Gastrocnemius medialis (tissue), 4 donors: ENCODE measurements around the gene LMX1A.

Source experiments
- POLR2A ChIP-seq, 2 donors: fragments of 450-650 bp; IDR thresholded peaks; one replicate each; pipeline ENCODE4 v1.6.1; 2017; ENCODE audit warnings: antibody characterized with exemption in 2 of 2, mild to moderate bottlenecking in 2 of 2, moderate library complexity in 2 of 2
- TF ChIP-seq, protein P1 (sequence below), 5 experiments: fragments of 450-650 bp in 3 of 5; fragments of 200-600 bp in 2 of 5; sonication (generic) in 2 of 5; IDR thresholded peaks in 4 of 5; conservative IDR thresholded peaks in 1 of 5; 1 replicate in 4 of 5; 2 replicates in 1 of 5; pipeline ENCODE4 v1.5.1; 2016 to 2019; ENCODE audit warnings: antibody characterized with exemption in 5 of 5, mild to moderate bottlenecking in 3 of 5, moderate library complexity in 3 of 5

DNA sequence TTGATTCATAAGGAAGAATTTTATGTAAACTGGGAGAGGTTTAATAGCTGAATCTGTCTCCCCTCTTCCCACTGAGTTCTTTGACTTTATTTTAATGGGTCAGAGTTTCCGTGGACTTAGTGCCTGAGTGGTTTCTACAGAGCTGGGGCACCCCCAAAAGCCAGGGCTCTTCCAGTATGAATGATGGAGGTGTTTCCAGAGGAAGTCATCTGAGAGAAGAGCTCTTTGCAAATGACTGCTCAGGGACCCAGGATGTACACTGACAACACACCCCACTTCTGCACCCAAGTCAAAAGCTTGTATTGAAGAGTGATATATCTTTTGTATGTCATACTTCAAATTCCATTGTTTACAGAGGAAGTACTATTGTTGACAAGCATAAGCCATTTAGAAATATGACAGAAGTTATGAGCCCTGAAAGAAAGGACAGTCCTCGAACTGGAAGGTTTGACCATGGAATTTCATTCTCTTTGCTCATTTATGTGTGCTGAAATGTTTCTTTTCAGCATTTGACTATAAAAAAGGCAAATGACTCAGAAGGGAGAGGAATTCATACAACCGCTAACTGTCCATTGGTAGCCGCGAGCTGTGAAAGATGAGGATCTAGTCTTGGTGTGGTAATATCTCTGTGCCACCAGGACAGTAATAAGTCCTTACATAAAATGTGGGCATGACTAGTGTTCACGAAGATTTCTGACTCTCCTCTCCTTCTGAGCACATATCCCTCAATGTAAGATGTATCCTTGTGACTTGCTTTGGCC, 25.4 kb upstream of the LMX1A start:
- TF ChIP-seq, protein P1, sequence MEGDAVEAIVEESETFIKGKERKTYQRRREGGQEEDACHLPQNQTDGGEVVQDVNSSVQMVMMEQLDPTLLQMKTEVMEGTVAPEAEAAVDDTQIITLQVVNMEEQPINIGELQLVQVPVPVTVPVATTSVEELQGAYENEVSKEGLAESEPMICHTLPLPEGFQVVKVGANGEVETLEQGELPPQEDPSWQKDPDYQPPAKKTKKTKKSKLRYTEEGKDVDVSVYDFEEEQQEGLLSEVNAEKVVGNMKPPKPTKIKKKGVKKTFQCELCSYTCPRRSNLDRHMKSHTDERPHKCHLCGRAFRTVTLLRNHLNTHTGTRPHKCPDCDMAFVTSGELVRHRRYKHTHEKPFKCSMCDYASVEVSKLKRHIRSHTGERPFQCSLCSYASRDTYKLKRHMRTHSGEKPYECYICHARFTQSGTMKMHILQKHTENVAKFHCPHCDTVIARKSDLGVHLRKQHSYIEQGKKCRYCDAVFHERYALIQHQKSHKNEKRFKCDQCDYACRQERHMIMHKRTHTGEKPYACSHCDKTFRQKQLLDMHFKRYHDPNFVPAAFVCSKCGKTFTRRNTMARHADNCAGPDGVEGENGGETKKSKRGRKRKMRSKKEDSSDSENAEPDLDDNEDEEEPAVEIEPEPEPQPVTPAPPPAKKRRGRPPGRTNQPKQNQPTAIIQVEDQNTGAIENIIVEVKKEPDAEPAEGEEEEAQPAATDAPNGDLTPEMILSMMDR (IDR thresholded peaks at IDR 0.05 in 4 of 5, conservative IDR thresholded peaks at IDR 0.05 in 1 of 5): no peak
- no peak for TF ChIP-seq POLR2A (IDR thresholded peaks at IDR 0.05)
